OCI-LY3 (cell line): Measurements from ENCODE around the gene STK38L.

Experiments
- CTCF ChIP-seq: fragments of 200-600, 300-600 bp; sonication (generic); IDR thresholded peaks from 2 replicates; pipeline ENCODE4 v1.5.1; 2014; ENCODE audit warnings: antibody characterized with exemption, low read length, low read depth
- EZH2phosphoT487 ChIP-seq: fragments of 200-600 bp; shearing (Covaris generic); IDR thresholded peaks from 2 replicates; pipeline ENCODE4 v1.6.1; 2018; ENCODE audit warnings: antibody characterized with exemption, mixed run types, low read depth

- TF ChIP-seq CTCF: no peak
- no peak for TF ChIP-seq EZH2phosphoT487
Measured at GRCh38 chr12:27291862-27292261, 47.8 kb downstream of the STK38L start.
